Lung microvascular endothelial cell (primary cell): ENCODE results near the gene RPL29. TPM values are rescaled to one million over a fixed set of nuclear protein-coding genes. Genes with fewer than 3 reads are reported as not detected.
"Not testable (repeated sequence)": the region's sequence is repeated elsewhere in the genome, so short reads cannot be mapped to it uniquely, and the experiment has no call there.

Source experiments
- DNase-seq, 2 donors: peaks; one replicate each; pipeline versions ENCODE4 v3.0.0 to v3.0.0-alpha.2; 2010; ENCODE audit warnings: low read depth in 2 of 2
- total RNA-seq: library from RNA; depleted of rRNA; stranded (reverse); fragments of >200 nt; gene quantifications from 2 replicates; pipeline ENCODE4 v1.2.1, GENCODE V29; 2014

The RPL29 gene
- total RNA-seq, 1 donor from 2014 or later = 760 TPM

DNA sequence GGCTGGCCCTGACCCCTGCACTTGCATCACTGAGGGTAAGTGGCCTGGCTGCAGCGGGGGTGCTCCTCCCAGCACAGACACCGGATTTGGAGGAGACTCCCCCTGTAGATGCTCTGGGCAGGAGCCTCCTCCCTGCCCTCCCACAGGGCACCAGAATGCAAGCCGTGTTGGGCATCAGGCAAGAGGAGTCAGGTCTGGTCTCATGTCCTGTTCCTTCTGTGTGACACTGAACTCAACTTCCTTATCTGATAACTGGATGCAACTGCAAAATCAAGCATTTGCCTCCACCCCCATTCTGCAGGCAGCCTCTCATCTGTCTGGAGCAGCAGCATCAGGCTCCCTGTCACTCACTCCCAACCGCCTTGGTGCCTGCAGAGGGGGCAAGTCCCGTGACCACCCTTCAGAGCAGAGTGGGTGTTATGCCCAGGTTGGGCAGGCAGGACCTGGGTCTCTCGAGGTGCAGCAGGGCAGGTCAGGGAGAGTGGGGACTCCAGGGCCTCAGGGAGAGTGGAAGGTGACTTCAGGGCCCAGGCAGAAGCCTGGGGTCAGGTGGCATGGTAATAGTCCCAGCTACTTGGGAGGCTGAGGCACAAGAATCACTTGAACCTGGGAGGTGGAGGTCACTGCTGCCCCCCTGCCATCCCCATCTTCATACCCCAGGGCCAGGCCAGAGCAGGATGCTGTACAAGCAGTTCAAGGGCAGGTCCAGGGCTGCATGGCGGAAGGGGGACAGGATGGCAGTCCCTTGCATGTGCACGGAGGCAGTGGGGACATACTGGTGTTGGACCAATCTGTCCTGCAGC lies 10.5 kb upstream of the RPL29 start:
- DNase-seq = no peak

DNA sequence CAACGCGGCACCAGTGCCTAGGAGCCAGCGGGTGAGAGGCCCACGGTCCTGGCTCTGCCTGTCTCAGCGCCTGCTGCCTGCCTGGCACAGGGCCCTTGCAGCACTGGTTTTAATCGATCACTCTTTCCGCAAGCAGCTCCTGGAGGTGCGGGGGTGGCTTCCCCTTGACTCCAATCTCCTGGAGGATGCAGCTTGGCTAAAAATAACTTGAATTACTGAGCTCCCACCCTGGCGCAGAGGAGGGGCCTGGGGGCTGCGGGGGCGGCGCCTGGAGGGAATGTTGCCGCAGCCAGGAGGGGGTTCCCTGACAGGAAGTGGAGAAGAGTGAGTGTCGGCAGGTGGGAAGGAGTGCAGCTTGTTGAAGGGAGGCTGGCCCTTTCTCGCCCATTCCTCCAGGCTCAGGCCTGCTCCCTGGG lies 9.9 kb upstream of the RPL29 start:
- DNase-seq = peak in 1 of 2 donors; percentile 45

DNA sequence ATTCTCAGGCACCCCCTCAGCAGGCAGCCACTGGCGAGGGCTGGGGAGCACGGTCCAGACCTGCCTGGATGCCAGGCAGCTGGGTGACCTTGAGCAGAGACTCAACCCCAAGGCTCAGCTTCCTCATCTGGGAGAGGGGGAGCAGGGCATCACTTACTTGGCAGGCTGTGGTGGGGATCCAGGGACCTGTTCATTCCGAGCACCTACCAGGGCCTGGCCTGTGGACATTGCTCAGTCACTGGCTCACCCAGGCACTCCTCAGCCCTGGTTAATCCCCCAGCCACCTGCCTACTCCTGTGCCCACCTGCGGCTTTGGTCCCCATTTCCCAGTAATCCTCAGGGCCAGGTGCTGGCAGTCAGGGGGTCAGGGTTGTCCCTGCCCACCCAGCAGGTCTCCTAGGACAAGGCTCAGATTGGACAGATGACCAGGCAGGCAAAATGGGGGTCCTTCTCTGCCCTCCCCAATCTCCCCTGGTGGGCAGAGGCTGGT lies 9.3 kb upstream of the RPL29 start:
- DNase-seq = no peak

DNA sequence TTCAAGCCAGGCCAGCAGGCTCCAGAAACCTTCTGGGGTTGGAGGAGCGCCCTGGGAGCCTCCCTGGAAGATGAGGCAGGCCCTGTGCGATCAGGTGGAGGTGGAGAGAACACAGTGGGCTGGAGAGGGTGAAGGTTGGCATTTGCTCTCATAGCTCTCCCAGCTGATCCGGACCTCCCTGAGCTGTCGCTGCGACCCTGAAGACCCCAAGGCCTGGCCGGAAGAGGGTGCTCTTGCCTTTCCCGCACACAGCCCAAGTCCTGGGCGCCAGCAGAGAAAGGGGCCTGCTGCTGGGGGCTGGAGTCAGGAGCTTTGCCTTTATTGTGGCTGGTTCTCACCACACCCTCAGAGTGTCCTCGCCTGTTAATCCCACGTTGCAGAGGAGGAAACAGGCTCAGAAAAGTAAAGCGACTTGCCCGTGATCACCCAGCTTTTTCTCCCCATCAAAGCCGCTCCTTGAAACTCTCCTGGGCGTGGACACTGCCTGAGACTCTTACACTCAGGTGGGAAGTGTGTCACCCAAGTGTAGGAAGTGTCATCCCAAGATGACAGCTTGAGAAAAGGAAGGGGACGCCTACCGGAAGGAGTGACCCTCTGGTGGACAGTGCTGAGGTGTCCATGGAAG lies 8.6 kb upstream of the RPL29 start:
- peak in 1 of 2 donors; percentile 57 for DNase-seq

DNA sequence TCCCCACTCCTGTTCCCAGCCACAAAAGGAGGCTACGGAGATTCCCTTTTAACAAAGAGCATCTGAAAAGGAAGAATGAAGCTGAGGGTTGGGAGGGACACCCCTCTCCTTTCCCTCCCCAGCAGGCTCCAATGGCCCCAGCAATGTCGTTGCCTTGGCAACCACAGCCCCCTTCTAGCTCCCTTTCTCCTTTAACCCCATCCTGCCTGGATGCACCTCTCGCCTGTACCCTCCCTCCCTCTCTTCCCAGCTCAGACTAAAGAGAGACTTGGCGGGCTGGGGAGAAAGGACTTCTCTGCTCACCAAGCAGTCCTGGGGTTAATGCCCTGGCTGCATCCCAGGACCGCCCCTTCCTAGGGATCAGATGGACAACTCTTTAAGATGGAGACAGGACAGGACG lies 7.1 kb upstream of the RPL29 start:
- DNase-seq = no peak

DNA sequence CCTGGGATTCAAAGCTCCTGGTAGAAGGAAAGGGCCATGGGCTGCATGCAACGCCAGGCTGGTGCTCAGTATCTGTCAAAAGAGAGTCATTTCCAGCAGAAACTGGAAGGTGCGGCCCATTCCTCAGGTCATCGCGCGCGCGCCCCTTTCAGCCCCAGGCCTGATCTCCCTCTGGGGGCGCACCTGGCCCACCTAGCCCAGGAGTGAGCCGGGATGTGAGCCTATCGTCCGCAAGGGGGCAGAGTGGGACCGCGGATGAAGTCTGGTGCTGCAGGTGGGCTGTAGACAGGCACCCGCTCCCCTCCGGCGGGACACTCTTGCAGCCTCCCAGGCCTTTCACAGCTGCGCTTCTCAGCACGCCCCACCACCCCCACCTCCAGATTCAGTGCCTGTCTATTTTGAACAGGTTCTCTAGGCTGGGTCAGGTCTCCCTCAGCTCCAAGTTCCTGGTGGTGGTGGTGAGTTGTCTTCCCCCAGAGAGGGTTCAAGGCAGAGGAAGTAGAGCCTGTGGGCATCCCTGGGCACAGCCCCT lies 5.8 kb upstream of the RPL29 start:
- peak; percentile 65 to 84 for DNase-seq

DNA sequence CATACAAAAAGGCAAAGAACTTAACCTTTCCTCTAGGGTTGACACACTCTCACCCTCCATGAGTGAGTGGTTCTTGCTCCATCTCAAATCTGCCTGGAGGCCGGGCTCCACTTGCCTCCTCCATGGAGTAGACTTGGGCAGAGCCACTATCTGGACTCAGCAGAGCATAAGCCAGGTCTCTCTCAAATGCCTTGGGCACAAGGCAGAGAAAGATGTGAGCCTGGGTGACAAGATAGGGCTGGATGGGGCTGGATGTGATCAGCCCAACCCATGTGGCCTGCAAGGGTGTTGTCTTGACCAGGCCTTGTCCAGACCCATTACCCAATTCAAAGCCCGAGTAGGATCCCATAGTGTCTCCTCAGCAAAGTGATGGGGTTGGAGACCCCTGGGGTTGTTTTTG lies 4.2 kb upstream of the RPL29 start:
- DNase-seq = no peak

DNA sequence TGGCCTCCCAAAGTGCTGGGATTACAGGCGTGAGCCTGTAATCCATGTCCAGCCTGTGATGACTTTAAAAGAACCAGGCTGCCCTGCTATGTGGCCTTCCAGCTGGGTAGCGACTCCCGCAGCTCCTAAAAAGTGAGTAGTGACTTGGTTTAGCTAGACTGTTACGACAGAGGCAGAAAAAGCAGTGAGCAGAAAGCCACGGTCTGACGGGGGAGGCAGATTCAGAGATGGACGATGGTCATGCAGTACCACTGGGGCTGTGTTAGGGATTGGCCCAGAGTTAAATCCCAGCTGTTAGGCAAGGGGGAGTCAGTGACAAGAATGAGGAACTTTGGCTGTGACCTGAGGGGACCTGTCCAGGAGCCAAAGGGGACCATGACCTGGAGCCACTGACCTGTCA lies 3.1 kb upstream of the RPL29 start:
- no peak for DNase-seq

DNA sequence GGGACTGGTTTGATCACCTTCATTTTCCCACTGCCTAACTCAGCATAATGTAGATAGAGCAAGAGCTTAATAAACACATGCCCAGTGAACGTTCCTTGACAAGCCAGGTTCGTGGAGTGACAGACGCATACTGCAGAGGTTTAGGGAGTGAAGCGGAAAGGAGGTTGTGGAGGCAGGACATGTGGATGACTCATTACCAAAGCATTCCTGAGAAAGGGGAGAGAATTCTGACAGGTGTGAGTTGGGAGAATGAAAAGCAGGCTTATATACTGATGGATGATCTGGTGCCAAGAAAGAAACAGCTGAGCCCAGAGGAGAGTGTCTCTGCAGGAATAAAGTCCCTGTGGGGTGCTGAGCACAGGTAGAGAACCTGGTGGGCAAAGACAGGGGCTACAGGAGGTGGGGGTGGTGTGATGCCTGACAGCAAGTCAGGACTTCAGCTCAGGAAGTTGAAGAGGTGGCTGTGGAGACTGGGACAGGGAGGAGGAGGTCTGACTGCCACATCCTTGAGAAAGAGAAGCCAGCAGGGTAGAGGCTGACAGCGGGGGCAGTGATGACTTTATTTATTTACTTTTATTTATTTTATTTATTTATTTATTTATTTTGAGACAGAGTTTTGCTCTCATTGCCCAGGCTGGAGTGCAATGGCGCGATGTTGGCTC lies 2.4 kb upstream of the RPL29 start:
- DNase-seq = no peak

DNA sequence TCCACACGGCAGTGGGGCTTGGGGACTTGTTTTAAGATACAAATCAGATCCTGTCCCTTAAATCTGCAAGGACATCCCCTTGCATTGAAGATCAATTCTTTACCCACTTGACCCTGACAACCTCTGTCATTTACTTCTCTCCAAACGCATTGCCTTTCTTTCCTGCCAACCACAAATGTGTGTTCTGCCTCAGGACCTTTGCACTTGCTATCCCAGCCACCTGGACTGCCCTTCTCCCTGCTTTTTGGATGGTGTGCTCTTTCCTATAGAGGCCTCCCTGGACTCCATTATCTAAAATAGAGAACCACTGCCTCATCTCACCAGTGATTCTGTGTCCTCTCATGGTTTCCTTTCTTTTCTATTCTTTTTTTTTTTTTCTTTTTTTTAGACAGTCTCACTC lies 1.5 kb upstream of the RPL29 start:
- DNase-seq = no peak

DNA sequence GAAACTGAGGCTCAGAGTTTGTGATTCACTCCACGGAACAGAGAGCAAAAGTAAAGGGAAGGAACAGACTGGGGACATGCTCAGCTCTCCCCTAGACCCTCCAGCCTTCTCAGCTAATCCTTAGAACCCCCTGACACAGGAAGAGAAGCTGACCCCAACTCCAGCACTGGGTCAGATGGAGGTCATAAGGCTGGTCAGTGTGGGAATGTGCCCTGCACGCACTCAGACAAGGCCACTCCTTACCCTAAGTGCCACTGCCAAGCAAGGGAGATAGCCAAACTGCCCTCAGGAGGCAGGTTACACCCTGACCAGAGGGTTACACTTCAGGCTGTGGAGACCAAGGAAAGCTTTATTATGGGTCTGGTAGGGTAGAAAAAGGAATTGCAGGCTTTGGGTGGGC lies 1.2 kb downstream of the RPL29 start:
- no peak for DNase-seq

DNA sequence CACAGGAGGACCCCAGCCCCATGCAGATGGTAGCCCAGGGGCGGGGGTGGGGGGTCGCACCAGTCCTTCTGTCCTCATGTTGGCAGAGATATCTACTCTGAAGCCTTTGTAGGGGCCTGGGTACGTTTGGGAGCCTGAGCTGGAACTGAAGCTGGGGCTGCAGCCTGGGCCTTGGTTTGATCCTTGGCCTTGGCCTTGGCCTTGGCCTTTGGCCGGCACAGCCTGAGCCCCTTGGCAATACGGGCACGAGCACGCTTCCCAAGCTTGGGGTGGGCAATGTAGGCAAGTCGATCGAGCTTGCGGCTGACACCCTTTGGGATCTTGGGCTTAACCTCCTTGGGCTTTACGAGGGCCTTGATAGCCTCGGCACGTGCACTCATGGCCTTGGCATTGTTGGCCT lies 2.0 kb downstream of the RPL29 start:
- DNase-seq = not testable (repeated sequence)

DNA sequence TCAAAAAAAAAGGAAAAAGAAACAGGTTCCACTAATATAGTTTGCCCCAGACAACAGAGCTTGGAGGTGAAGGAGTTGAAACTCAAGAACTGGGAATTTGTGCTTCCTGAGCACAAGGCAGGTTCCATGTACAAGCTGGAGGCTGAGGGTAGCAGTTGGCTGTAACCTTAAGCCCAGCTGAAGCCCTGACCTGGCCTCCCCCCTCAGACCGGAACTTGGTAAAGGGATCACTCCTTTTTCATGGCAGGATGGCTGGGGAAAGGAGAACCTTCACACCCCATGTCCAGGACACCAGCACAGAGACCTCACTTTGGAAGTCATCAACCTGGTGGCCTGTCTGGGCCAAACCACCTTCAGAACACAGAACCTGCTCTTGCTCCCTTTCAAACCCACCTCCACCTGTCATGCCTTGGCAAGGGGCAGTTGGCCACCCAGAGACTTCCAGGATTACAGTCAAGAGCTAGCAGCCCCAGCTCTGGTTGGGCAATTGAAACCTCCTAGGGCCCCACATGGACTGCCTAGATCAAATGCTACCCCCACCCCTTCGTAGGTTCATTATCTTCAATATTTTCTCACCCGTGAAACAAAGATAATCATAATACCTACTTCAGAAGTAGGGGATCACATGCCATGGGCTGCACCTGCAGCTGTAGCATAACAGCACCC lies 3.5 kb downstream of the RPL29 start:
- DNase-seq = no peak

DNA sequence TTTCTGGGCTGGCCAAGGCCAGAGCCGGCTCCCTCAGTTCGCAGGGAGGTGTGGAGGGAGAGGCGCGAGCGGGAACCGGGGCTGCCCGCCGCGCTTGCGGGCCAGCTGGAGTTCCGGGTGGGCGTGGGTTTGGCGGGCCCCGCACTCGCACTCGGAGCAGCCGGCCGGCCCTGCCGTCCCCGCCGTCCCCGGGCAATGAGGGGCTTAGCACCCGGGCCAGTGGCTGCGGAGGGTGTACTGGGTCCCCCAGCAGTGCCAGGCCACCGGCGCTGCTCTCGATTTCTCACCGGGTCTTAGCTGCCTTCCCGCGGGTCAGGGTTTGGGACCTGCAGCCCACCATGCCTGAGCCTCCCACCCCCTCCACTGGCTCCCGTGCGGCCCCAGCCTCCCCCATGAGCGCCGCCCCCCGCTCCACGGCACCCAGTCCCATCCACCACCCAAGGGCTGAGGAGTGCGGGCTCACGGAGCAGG lies 5.2 kb downstream of the RPL29 start:
- not testable (repeated sequence) for DNase-seq

DNA sequence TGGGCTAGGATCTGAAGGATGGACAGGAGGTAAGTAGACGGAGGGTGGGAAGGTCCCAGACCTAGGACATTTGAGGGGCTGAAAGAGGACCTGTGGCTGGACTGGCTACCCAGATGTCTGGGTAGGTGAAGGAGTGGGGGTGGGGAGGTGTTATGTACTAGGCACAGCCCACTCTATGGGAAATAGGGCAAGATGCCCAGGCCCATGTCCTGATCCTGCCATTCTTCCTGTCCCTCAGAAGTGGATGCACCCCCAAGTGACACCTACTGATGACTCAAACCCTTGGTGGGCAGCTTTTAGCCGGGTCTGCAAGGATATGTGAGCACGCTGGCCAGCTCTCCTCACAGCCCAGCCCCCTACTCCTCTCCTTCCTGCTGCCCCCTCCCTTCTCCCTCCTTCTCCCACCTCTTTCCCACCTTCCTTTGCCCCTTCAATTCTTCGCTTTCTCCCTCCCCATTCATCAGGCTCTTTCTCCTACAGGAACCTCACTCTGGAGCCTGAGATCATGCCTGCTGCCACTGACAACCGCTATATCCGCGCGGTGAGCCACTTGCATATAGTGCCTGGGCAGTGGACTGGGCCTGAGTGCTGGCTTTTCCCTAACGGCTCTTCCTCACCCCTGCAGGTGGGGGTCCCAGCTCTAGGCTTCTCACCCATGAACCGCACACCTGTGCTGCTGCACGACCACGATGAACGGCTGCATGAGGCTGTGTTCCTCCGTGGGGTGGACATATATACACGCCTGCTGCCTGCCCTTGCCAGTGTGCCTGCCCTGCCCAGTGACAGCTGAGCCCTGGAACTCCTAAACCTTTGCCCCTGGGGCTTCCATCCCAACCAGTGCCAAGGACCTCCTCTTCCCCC lies 7.2 kb downstream of the RPL29 start:
- DNase-seq = no peak

DNA sequence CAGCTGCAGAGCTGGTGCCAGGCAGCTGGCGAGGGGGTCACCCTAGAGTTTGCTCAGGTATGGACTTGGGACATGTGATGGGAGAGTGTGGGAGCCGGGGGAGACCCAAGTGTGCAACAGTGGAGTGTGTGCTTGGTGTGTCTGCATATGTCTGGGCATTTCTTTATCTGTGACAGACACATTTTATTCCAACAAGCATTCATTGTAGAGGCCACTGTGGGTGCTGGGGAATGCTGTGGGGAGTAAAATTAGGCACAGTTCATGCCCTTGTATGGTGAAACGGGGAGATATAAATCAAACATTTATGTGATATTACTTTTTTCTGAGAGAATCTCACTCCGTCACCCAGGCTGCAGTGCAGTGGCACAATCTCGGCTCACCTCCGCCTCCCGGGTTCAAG lies 8.1 kb downstream of the RPL29 start:
- no peak for DNase-seq

DNA sequence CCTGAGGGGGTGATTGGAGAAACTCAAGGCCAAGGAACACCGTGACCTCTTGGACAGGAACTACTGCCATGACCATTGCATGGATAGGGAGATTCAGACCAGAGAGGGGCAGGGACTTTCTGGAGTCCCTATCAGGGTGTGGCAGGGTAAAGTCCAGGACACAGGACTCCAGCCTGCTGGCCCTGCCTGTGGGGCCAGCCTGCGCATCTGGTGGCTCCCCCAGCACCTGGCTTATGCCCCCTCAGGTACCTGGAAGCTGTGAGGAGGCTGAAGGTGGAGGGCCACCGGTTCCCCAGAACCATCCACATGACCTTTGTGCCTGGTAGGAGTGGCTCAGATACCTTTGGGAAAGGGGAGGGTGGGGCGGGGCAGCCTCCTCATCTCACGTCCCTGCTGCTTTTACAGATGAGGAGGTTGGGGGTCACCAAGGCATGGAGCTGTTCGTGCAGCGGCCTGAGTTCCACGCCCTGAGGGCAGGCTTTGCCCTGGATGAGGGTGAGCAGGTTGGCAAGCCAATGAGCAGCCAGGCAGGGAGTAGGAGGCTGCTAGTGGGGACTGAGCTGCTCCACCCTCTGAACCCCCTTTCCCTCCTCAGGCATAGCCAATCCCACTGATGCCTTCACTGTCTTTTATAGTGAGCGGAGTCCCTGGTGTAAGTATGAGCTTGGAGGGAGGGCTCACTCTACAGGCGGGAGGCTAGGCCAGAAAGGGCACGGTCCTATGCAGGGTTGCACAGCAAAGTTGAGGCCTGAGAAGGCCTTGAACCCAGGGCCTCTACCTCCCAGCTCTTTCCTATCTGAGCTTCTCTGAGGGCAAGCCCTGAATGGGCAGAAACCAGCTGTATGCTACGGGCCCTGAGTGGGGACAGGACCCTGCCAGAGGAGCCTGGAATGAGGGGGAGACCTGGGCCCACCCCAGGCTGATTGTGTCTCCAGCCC lies 9.4 kb downstream of the RPL29 start:
- DNase-seq = no peak

DNA sequence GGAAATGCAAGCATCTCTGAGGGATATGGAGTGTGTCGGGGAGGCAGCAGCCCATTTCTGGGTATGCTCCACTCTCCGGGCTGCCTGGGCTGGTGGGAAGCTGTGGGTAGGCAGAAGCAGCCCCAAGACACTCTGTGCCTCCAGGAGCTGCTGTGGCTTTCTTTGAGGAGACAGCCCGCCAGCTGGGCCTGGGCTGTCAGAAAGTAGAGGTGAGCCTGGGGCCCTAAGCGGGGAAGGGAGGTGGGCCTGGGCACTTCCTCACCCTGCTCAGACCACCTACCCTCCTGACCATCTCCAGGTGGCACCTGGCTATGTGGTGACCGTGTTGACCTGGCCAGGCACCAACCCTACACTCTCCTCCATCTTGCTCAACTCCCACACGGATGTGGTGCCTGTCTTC lies 10.6 kb downstream of the RPL29 start:
- DNase-seq = no peak

DNA sequence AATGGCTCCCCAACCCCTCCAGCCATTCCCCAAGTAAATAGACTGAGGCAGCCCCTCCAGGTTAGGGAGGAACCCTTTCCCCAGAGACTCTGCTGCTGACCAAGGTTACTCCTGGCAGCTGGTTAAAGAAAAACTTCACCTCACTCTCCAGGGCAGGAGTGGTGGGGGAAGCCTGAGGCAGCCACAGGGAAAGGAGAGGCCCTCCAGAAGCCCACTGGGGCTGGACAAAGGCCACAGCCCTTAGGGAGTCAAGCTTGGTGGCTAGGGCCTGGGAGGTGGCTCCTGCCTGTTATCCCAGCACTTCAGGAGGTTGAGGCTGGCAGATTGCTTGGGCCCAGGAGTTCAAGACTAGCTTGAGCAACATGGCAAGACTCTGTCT lies 11.4 kb downstream of the RPL29 start:
- no peak for DNase-seq
